Stimulated activated effector memory CD8-positive, alpha-beta T cell treated with anti-CD3 and anti-CD28 coated beads, Interleukin-12 subunit alpha, Interleukin-12 subunit beta, amount 100 ng/mL, for 72 hours (primary cell): ENCODE results near the gene ZCCHC24.

ENCODE experiments used
- ATAC-seq: fragments of 150-1000 bp; cut with Tn5 transposase; 2 replicates; pipeline ENCODE4 v1.10.0; 2021
- DNase-seq, 2 donors: peaks; one replicate each; pipeline ENCODE4 v3.0.0; 2021 to 2022; ENCODE audit warnings: low spot score in 2 of 2
- H3K27ac Mint-ChIP-seq: one replicate; pipeline ENCODE4 v1.8.0; 2022; ENCODE audit warnings: mild to moderate bottlenecking, mixed read lengths
- H3K36me3 Mint-ChIP-seq: one replicate; pipeline ENCODE4 v1.8.0; 2022; ENCODE audit warnings: mild to moderate bottlenecking, mixed read lengths
- H3K4me1 Mint-ChIP-seq: one replicate; pipeline ENCODE4 v1.8.0; 2022; ENCODE audit warnings: mixed read lengths
- H3K4me3 Mint-ChIP-seq: one replicate; pipeline ENCODE4 v1.8.0; 2022; ENCODE audit warnings: mild to moderate bottlenecking, mixed read lengths
- H3K9me3 Mint-ChIP-seq: one replicate; pipeline ENCODE4 v1.8.0; 2022; ENCODE audit warnings: mixed read lengths

Gene ZCCHC24

DNA sequence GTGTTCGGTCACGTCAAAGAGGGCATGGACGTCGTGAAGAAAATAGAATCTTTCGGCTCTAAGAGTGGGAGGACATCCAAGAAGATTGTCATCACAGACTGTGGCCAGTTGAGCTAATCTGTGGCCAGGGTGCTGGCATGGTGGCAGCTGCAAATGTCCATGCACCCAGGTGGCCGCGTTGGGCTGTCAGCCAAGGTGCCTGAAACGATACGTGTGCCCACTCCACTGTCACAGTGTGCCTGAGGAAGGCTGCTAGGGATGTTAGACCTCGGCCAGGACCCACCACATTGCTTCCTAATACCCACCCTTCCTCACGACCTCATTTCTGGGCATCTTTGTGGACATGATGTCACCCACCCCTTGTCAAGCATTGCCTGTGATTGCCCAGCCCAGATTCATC is 91.7 kb downstream of the ZCCHC24 start:
- H3K27ac Mint-ChIP-seq = peak overlapping the region; percentile 27
- peaks cover 61% of the 10 kb centered on the region for H3K4me1 Mint-ChIP-seq
- DNase-seq (no peak), ATAC-seq (no peak)
- H3K9me3 Mint-ChIP-seq = no peaks in the 10 kb centered on the region
- H3K4me3 Mint-ChIP-seq = no peak overlapping the region
- H3K36me3 Mint-ChIP-seq = peaks cover 95% of the 10 kb centered on the region

DNA sequence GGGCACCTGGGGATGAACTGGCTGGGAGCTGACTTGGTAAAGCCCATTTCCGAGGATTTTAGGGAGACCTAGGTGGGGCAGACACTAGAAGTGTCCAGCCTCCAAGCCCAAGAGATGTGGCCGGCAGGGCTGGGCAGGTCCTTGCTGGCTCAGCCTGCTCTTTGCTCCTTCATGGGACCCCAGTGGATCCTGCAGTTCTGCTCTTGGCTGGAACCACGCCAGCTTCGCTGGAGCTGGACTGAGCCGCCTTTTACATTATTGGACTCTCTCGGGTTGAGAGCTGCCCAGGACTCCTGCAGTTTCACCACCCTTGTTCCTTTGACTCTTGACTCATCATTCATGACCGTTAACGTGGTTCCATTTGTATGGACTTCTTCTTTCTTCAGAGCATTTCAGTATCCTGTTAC is 92.4 kb downstream of the ZCCHC24 start:
- Mint-ChIP-seq H3K36me3 (peaks cover 99% of the 10 kb centered on the region), H3K27ac (peak overlapping the region; percentile 27), H3K4me3 (no peak overlapping the region), H3K4me1 (peaks cover 63% of the 10 kb centered on the region), H3K9me3 (no peaks in the 10 kb centered on the region)
- ATAC-seq (no peak), DNase-seq (peak in 1 of 2 donors; percentile 49)

DNA sequence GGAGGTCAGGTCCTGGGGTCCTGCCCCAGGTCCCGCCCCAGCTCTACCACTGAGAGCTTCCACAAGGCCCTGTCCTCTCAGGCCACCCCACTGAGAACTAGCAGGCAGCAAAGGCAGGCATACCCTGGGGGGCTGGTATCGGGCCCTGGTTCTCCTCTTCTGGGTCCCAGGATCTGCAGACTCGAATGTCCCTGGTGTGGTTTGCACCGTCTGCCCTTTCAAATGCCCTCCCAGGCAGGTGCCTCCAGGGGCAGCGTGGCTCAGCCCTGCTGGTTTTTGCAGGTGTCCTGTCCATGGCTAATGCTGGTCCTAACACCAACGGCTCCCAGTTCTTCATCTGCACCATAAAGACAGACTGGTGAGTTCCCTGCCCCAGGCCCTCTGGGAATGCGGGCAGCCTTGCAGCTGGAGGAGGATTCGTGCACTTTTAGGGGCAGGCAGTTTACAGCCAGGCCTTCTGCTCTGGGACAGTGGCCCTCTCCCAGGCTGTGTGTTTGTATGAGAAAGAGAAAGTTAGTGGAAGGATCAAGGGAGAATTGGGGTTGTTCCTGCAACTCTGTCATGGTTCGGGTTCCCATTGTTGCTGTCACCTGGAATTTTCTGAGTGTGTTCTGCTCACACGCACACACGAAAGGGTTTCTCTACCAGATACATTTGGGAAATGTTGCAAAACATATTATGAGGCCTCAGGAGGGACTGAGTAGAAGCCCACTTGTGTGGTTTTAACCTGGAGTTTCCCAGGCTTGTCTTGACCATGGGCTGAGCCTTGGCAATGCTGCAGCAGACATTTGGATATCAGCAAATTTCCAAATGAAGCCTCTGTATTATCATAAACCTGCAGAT is 93.2 kb downstream of the ZCCHC24 start:
- ATAC-seq (no peak), DNase-seq (peak in 1 of 2 donors; percentile 1)
- H3K4me1 Mint-ChIP-seq = peaks cover 62% of the 10 kb centered on the region
- no peak overlapping the region for H3K4me3 Mint-ChIP-seq
- H3K9me3 Mint-ChIP-seq = no peaks in the 10 kb centered on the region
- peaks cover 98% of the 10 kb centered on the region for H3K36me3 Mint-ChIP-seq
- peak overlapping the region; percentile 78 for H3K27ac Mint-ChIP-seq

DNA sequence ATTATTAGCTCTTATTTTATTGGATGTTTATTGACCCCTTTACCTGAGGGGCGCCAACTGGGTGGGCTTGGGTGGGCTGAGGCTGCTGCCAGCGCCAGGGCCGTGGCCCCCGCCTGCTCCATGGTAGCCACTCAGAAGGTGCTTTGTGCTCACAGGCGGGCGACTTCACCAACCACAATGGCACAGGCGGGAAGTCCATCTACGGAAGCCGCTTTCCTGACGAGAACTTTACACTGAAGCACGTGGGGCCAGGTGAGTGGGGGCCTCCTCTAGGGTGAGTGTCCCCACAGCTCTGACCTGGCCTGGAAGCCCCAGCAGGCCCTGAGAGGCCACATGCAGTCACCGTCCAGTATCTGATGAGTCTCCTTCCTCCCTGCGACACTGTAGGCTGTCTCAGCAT is 94.1 kb downstream of the ZCCHC24 start:
- peaks cover 96% of the 10 kb centered on the region for H3K36me3 Mint-ChIP-seq
- H3K9me3 Mint-ChIP-seq = no peaks in the 10 kb centered on the region
- ATAC-seq = no peak
- H3K4me3 Mint-ChIP-seq = no peak overlapping the region
- H3K27ac Mint-ChIP-seq = peak overlapping the region; percentile 93
- peak in 1 of 2 donors; percentile 1 for DNase-seq
- H3K4me1 Mint-ChIP-seq = peaks cover 67% of the 10 kb centered on the region

DNA sequence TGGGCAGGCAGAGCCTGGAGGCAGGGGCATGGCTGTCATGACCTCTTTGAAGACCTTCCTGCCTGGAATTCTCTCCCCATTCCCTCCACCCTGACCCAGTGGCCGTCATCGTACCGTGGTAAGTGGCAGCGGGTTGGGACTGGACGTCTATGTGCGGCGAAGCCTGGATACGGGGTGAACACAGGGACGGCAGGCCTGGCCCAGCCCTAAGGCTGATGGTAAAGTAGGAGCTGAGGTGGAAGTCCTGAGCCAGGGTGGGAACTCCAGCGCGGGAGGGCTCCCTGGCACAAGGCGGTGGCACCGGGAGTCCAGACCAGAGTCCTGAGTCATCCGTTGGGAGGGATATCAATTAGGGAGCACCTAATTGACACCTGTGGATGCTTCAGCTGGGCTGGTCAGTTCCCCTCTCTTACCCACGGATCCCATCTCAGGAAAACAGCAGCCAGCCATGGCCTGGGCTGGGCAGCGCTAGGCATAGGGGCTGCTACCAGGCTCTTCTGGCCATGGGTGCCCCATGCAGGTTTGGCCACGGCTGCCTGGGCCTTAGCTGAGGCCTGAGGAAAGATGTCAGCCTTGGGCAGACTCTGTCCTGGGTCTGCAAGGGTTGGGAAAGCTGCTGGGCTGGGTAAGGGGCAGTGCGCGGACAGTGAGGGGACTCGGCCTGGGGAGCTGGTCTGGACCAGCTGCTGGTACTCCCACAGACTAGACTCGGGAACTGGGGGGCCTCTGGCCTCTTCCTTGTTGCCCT is 94.8 kb downstream of the ZCCHC24 start:
- H3K27ac Mint-ChIP-seq = peak overlapping the region; percentile 93
- no peaks in the 10 kb centered on the region for H3K9me3 Mint-ChIP-seq
- H3K36me3 Mint-ChIP-seq = peaks cover 89% of the 10 kb centered on the region
- DNase-seq (peak in 1 of 2 donors; percentile 1), ATAC-seq (no peak)
- H3K4me1 Mint-ChIP-seq = peaks cover 63% of the 10 kb centered on the region
- peak overlapping the region; percentile 88 for H3K4me3 Mint-ChIP-seq

DNA sequence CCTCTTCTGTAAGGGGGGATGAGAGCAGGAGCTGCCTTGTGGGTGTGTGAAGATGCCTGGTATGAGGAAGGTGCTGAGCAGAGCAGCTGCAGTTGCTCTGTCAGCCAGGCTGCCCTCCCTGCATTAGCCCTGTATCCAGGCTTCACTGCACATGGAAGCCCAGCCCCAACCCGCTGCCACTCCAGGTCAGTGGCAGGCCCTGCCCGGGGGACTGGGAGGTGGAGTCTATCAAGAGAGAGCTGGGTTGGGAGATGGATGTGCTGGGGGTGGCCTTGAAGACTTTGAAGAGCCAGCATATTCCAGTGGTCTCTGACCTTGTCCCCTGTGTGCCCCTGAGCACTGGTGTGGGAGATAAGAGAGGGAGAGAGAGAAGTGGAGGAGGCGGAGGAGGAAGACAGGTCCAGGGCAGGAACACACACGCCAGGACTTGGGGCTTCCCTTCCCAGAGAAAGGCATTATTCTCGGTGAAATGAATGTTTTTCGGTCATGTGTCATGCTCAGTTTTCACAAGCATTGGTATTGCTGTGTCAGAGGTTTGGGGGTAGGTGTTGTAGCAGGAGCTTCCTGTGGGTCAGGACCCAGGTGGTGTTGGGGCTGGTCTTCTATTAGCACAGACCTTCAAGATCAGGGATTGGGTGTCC is 95.5 kb downstream of the ZCCHC24 start:
- H3K27ac Mint-ChIP-seq = peak overlapping the region; percentile 93
- peaks cover 63% of the 10 kb centered on the region for H3K4me1 Mint-ChIP-seq
- no peaks in the 10 kb centered on the region for H3K9me3 Mint-ChIP-seq
- no peak for DNase-seq
- H3K4me3 Mint-ChIP-seq = peak overlapping the region; percentile 88
- ATAC-seq = no peak
- peaks cover 82% of the 10 kb centered on the region for H3K36me3 Mint-ChIP-seq

DNA sequence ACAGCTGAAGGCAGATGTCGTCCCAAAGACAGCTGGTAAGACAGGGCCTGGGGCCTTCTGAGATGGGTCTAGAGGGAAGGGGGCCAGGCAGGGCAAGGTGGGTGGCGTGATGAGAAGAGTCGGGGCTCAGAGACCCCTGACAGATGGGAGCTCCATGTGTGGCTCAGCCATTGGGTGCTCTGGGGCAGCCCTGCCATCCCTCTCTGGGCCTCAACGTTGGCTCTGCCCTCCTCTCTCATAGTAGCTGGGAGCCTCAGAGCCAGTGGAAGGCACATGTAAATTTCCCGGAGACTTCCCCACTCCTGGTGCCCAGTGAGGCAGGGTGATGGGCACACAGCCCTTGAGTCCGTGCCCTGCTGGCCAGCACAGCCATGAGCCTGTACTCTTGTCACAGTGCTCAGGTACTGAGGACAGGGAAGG is 96.3 kb downstream of the ZCCHC24 start:
- ATAC-seq (no peak), DNase-seq (no peak)
- Mint-ChIP-seq H3K36me3 (peaks cover 74% of the 10 kb centered on the region), H3K27ac (peak overlapping the region; percentile 93), H3K4me1 (peaks cover 57% of the 10 kb centered on the region), H3K9me3 (no peaks in the 10 kb centered on the region), H3K4me3 (peak overlapping the region; percentile 88)

DNA sequence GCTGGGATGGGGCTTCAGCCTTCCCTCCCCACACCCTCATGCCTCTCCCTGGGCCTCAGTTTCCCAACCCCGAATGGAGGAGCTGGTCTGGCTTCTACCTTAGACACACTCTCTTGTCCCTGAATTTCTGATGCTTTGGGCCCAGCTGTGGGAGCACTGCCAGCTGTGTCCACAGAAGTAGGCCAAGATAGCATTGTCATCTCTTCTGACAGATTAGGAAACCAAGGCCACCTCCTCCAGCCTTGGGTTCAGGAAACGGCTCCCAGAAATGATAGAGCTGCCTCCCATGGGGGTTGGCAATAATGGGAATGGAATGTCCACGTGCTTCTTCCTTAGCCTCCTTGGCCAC is 96.8 kb downstream of the ZCCHC24 start:
- no peak for DNase-seq
- Mint-ChIP-seq H3K4me1 (peaks cover 57% of the 10 kb centered on the region), H3K9me3 (no peaks in the 10 kb centered on the region), H3K4me3 (peak overlapping the region; percentile 88), H3K36me3 (peaks cover 69% of the 10 kb centered on the region), H3K27ac (peak overlapping the region; percentile 93)
- no peak for ATAC-seq

DNA sequence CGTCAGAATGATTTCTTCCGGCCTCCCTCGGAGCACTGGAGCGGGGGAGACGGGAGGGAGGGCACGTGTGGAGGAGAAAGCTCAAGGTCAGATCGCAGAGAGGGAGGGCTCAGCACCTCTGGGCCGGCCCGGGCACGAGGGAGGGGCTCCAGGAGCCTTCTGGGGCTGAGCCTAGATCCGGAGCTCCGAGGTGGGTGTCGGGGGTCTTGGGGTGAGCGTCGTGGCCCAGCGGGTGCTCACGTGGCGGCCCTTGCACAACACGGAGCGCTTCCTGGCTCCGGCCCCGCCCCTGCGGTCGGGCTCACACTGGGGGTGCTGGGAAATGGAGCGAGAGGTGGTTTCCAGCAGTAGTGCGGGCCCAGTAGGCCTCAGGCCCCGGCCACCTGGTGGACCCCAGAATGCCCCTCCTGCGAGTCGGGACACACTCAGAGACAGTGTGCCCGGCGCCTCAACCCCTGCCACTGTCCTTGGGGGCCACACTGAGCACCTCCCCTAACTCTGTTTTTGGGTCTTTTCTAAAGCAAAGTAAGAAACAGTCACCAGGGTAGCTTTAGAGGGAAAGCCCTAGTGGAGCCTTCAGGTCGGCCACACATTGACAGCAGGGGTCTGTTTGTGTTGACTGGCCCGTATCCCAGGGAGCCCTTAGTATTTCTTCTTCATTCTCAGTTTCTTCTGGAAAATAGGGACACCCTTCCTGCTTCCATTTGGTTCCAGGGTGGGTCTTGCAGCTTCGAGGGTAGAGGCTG is 97.4 kb downstream of the ZCCHC24 start:
- DNase-seq (peak; percentile 54 to 83), ATAC-seq (peak; percentile 78)
- Mint-ChIP-seq H3K4me3 (peak overlapping the region; percentile 88), H3K36me3 (peaks cover 63% of the 10 kb centered on the region), H3K9me3 (no peaks in the 10 kb centered on the region), H3K27ac (peak overlapping the region; percentile 93), H3K4me1 (peaks cover 57% of the 10 kb centered on the region)

DNA sequence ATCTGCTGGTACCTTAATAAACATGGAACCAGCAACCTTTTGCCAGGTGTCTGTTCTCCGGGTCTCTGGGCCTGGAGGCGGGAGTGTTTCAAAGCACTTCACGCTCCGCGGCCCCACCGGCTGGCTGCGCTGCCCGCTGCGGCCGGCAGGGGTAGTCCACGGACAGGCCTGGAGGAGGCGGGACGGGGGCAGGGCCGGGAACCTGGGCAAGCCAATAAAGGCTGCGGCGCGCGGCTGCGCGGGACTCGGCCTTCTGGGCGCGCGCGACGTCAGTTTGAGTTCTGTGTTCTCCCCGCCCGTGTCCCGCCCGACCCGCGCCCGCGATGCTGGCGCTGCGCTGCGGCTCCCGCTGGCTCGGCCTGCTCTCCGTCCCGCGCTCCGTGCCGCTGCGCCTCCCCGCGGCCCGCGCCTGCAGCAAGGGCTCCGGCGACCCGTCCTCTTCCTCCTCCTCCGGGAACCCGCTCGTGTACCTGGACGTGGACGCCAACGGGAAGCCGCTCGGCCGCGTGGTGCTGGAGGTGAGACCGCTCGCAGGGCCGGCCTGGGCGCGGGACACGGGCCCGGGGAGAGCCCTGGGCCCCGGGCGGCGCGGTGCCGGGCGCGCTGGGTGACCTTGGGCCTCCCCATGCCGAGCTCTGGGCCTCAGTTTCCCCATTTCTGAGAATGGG is 98.1 kb downstream of the ZCCHC24 start, which contains the start of gene PPIF:
Gene PPIF, plus strand, starts transcription at position 244 of the 668 bp plus-strand sequence. Its CDS starts 80 bp downstream, at position 324.
- Mint-ChIP-seq H3K9me3 (no peaks in the 10 kb centered on the region), H3K36me3 (peaks cover 56% of the 10 kb centered on the region), H3K4me1 (peaks cover 55% of the 10 kb centered on the region), H3K4me3 (peak within 1 kb of the TSS; percentile 88), H3K27ac (peak within 1 kb of the TSS; percentile 93)
- ATAC-seq (peak; percentile 87), DNase-seq (peak; percentile 96 to 100)

DNA sequence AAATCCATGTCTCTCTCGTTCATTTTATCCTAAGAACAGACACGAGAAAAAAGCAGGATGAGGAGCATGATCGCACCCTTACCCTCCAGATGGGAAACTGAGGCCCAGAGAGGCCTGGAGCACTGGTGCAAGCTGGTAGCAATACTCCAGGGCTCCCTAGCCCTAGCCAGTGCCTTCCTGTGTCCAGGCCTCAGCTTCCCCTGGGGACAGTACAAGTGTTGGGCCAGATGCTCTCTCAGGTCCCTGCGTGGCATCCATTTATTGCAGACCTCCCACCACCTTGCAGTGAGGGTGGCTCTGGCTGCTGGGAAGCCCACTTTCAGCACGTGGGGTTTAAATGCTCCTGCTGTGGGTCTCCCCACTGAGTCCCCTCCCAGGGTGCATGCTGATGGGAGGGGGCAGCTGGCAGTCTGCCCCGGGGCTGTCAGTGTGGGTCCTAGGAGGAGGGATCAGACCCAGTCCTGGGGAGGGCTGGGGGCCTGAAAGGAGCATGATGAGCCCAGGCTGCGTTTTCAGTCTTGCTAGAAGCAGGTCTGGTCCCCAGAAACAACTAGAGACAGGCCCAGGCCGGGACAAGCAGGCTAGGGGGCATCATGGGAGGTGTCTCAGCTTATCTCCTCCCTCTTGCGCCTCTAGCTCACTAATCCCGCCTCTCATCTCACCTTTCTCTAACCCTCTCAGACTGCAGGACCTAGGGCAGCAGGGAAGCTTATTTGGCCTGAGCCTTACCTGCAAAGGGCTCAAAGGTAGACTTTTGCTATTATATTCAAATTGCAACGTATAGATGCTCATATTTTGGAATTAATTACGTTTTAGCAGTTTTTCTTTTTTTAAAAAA is 98.8 kb downstream of the ZCCHC24 start:
- H3K4me3 Mint-ChIP-seq = peak overlapping the region; percentile 88
- no peaks in the 10 kb centered on the region for H3K9me3 Mint-ChIP-seq
- H3K4me1 Mint-ChIP-seq = peaks cover 51% of the 10 kb centered on the region
- peak; percentile 5 to 61 for DNase-seq
- peak overlapping the region; percentile 93 for H3K27ac Mint-ChIP-seq
- ATAC-seq = no peak
- H3K36me3 Mint-ChIP-seq = peaks cover 49% of the 10 kb centered on the region

DNA sequence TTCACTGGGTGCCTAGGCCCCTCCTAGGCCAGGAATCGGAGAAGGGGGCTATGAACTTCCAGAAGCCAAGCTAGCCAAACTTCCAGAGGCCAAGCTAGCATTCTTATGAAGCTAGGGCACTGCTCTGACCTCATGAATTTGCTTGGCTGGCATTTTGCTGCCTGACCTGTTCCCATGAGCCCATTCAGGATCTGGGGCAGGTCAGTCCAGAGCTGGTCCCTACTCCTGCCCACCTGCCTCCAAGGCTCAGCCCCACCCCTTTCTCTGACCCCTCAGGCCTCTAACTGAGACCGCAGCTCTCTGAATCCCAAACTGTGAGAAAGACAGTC is 99.4 kb downstream of the ZCCHC24 start:
- peaks cover 43% of the 10 kb centered on the region for H3K36me3 Mint-ChIP-seq
- ATAC-seq (no peak), DNase-seq (no peak)
- no peaks in the 10 kb centered on the region for H3K9me3 Mint-ChIP-seq
- H3K4me3 Mint-ChIP-seq = no peak overlapping the region
- H3K27ac Mint-ChIP-seq = no peak overlapping the region
- H3K4me1 Mint-ChIP-seq = peaks cover 51% of the 10 kb centered on the region

DNA sequence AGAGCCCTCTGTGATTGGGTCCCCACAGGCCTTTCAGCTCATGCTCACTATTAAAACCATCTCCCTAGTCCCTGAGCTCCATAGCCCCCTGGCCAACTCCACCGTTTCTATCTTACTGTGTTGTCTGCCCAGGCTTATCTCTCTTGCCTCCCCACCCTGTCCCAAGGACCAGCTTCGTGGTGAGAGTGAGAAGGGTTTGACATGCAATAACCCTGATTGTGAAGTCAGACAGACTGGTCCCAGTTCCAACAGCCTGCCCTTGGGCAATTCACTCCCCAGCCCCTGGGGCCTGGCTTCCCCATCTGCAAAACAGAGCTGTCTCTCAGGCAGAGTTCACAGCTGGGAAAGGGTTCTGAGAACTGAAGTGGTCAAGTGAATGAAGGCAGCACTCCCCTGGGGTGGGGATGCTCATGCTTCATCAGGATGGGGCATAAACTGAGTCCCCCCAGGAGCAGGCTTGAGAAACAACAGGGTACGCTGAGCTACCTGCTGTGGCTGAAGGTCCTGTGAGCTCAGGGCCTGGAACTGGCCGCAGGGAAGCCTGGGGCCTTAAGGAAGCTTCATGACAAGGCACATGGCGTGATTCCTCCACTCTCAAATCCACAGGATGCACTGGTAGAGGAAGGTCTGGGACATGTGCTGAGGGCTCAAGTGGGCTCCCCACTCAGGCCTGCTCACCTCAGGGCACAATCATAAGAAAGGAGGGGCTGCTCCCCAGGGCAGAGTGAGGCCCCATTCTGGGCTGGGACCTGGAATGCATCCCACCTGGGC is 100.0 kb downstream of the ZCCHC24 start:
- peaks cover 48% of the 10 kb centered on the region for H3K4me1 Mint-ChIP-seq
- no peak for ATAC-seq
- peaks cover 37% of the 10 kb centered on the region for H3K36me3 Mint-ChIP-seq
- H3K9me3 Mint-ChIP-seq = no peaks in the 10 kb centered on the region
- H3K4me3 Mint-ChIP-seq = no peak overlapping the region
- DNase-seq = peak in 1 of 2 donors; percentile 49
- peak overlapping the region; percentile 73 for H3K27ac Mint-ChIP-seq
